H1 (cell line): ENCODE measurements around the gene NPL. TPM values are rescaled to one million over a fixed set of nuclear protein-coding genes. Genes with fewer than 3 reads are reported as not detected.

ENCODE experiments used
- CTCF ChIA-PET: fragments of 300-600 bp; sonication (Branson Sonifier 250); formaldehyde crosslinking; loops from one replicate; lab custom pipeline; 2021; ENCODE audit not compliant: partially characterized antibody; lab: Charles Lee
- POLR2A ChIA-PET: fragments of 300-600 bp; sonication (Branson Sonifier 250); formaldehyde crosslinking; loops from one replicate; lab custom pipeline; 2021; ENCODE audit warnings: inconsistent platforms; ENCODE audit not compliant: partially characterized antibody; lab: Charles Lee
- DNase-seq, 2 experiments: peaks; one replicate each; pipeline versions ENCODE4 v3.0.0 to v3.0.0-alpha.2; 2010 to 2022; ENCODE audit warnings: low spot score in 2 of 2, low read depth in 1 of 2, mixed read lengths in 1 of 2
- FAIRE-seq: peaks from 2 replicates; lab custom pipeline; 2011; peaks lifted over from hg19 to GRCh38; lab: Jason Lieb, UNC
- H2AFZ ChIP-seq: 2 replicates; pipeline ENCODE4 v1.8.1; 2012; ENCODE audit warnings: low read length, inconsistent platforms
- H2AK5ac ChIP-seq: 2 replicates; pipeline ENCODE4 v1.6.1; 2013; ENCODE audit warnings: low read depth, low read length
- H2BK120ac ChIP-seq: replicated peaks from 2 replicates; pipeline ENCODE3; 2013; ENCODE audit warnings: low read depth, low read length, inconsistent platforms
- H2BK12ac ChIP-seq: 2 replicates; pipeline ENCODE4 v1.6.1; 2013; ENCODE audit warnings: low read depth, low read length
- H2BK15ac ChIP-seq: 2 replicates; pipeline ENCODE4 v1.6.1; 2013; ENCODE audit warnings: low read length
- H2BK20ac ChIP-seq: 2 replicates; pipeline ENCODE4 v1.6.1; 2013; ENCODE audit warnings: low read length
- H2BK5ac ChIP-seq: 2 replicates; pipeline ENCODE4 v1.6.1; 2013; ENCODE audit warnings: low read depth, low read length
- H3K14ac ChIP-seq: 2 replicates; pipeline ENCODE4 v1.6.1; 2013; ENCODE audit warnings: inconsistent platforms; ENCODE audit not compliant: insufficient read length
- H3K18ac ChIP-seq: 2 replicates; pipeline ENCODE4 v1.6.1; 2013; ENCODE audit warnings: low read length; ENCODE audit errors: extremely low read depth
- H3K23ac ChIP-seq: 2 replicates; pipeline ENCODE4 v1.6.1; 2013; ENCODE audit warnings: inconsistent platforms; ENCODE audit not compliant: insufficient read length
- H3K23me2 ChIP-seq: 2 replicates; pipeline ENCODE4 v1.6.1; 2013; ENCODE audit warnings: low read depth, low read length
- H3K27ac ChIP-seq: 2 replicates; pipeline ENCODE4 v1.6.1; 2011; ENCODE audit warnings: low read depth, low read length, inconsistent platforms
- H3K27me3 ChIP-seq, 4 experiments: replicated peaks in 1 of 4; 1 replicate in 1 of 4; 2 replicates in 3 of 4; pipeline versions ENCODE4 v1.6.1 to v1.8.1; 2011 to 2013; ENCODE audit warnings: low read length in 3 of 4, mild to moderate bottlenecking in 3 of 4, inconsistent platforms in 2 of 4, mixed read lengths in 2 of 4, moderate library complexity in 1 of 4; ENCODE audit not compliant: control insufficient read depth in 3 of 4, insufficient read depth in 3 of 4; ENCODE audit errors: extremely low read depth in 1 of 4
- H3K36me3 ChIP-seq, 4 experiments: 2 replicates each; pipeline versions ENCODE4 v1.6.1 to v1.8.1; 2011 to 2013; ENCODE audit warnings: mild to moderate bottlenecking in 4 of 4, low read length in 3 of 4, moderate library complexity in 2 of 4, control low read depth in 1 of 4, inconsistent platforms in 1 of 4; ENCODE audit not compliant: insufficient read depth in 4 of 4, control insufficient read depth in 2 of 4
- H3K4ac ChIP-seq: replicated peaks from 2 replicates; pipeline ENCODE3; 2013; ENCODE audit warnings: low read length, low read depth, mixed read lengths, inconsistent platforms; ENCODE audit not compliant: insufficient read length
- H3K4me1 ChIP-seq, 4 experiments: replicated peaks in 1 of 4; 1 replicate in 1 of 4; 2 replicates in 3 of 4; pipeline versions ENCODE4 v1.6.1 to v1.8.1; 2011 to 2013; ENCODE audit warnings: low read length in 3 of 4, inconsistent platforms in 2 of 4, mixed read lengths in 1 of 4; ENCODE audit not compliant: insufficient read depth in 4 of 4, control insufficient read depth in 3 of 4
- H3K4me2 ChIP-seq, 2 experiments: 2 replicates each; pipeline versions ENCODE4 v1.6.1 to v1.8.1; 2011 to 2013; ENCODE audit warnings: low read depth in 2 of 2, low read length in 2 of 2, control low read depth in 1 of 2, inconsistent platforms in 1 of 2, mild to moderate bottlenecking in 1 of 2; ENCODE audit not compliant: insufficient read depth in 1 of 2
- H3K4me3 ChIP-seq, 4 experiments: fragments of 200-600, 300-600 bp in 1 of 4; sonication (generic), shearing (Covaris generic), sonication (Bioruptor Twin) in 1 of 4; 2 replicates each; pipeline versions ENCODE4 v1.5.1 to v1.8.1; 2011 to 2016; ENCODE audit warnings: low read length in 4 of 4, low read depth in 3 of 4, control low read depth in 2 of 4, inconsistent platforms in 2 of 4, mild to moderate bottlenecking in 2 of 4, mixed read lengths in 1 of 4, moderate library complexity in 1 of 4; ENCODE audit not compliant: insufficient read depth in 2 of 4; ENCODE audit errors: extremely low read depth in 1 of 4
- H3K56ac ChIP-seq: replicated peaks from 2 replicates; pipeline ENCODE3; 2013; ENCODE audit warnings: low read depth, mild to moderate bottlenecking, mixed read lengths, low read length, inconsistent platforms; ENCODE audit not compliant: insufficient read length
- H3K79me1 ChIP-seq: 2 replicates; pipeline ENCODE4 v1.6.1; 2013; ENCODE audit warnings: low read depth, low read length, control low read depth
- H3K79me2 ChIP-seq, 2 experiments: 2 replicates each; pipeline versions ENCODE4 v1.6.1 to v1.8.1; 2012 to 2013; ENCODE audit warnings: low read length in 2 of 2, mild to moderate bottlenecking in 2 of 2, inconsistent platforms in 1 of 2; ENCODE audit not compliant: insufficient read depth in 2 of 2, control insufficient read depth in 1 of 2
- H3K9ac ChIP-seq, 4 experiments: replicated peaks in 1 of 4; 1 replicate in 1 of 4; 2 replicates in 3 of 4; pipeline versions ENCODE4 v1.6.1 to v1.8.1; 2011 to 2013; ENCODE audit warnings: low read depth in 3 of 4, low read length in 3 of 4, control low read depth in 2 of 4, mild to moderate bottlenecking in 2 of 4, moderate library complexity in 2 of 4, inconsistent platforms in 1 of 4; ENCODE audit errors: extremely low read depth in 1 of 4
- H3K9me3 ChIP-seq, 2 experiments: 2 replicates each; pipeline versions ENCODE4 v1.6.1 to v1.8.1; 2012 to 2013; ENCODE audit warnings: mild to moderate bottlenecking in 2 of 2, moderate library complexity in 2 of 2, control low read depth in 1 of 2, inconsistent platforms in 1 of 2, low read depth in 1 of 2, low read length in 1 of 2, mixed read lengths in 1 of 2; ENCODE audit not compliant: insufficient read depth in 2 of 2
- H4K20me1 ChIP-seq, 2 experiments: replicated peaks in 1 of 2; 2 replicates each; pipeline versions ENCODE3 to v1.8.1; 2011 to 2013; ENCODE audit warnings: inconsistent platforms in 2 of 2, low read length in 2 of 2, mild to moderate bottlenecking in 1 of 2; ENCODE audit not compliant: insufficient read depth in 2 of 2, control insufficient read depth in 1 of 2
- H4K5ac ChIP-seq: 2 replicates; pipeline ENCODE4 v1.6.1; 2013; ENCODE audit warnings: low read length, low read depth, mixed read lengths, inconsistent platforms; ENCODE audit not compliant: insufficient read length
- H4K8ac ChIP-seq: 2 replicates; pipeline ENCODE4 v1.8.0; 2013; ENCODE audit warnings: mild to moderate bottlenecking, moderate library complexity, low read length, inconsistent platforms; ENCODE audit not compliant: insufficient read depth; ENCODE audit errors: extremely low read depth
- H4K91ac ChIP-seq: replicated peaks from 2 replicates; pipeline ENCODE3; 2013; ENCODE audit warnings: low read length, mixed read lengths, inconsistent platforms; ENCODE audit not compliant: insufficient read length
- WGBS, 2 experiments: shearing (Covaris generic) in 1 of 2; methylation state at CpG; one replicate each; pipeline versions ENCODE4 v1.1.6 to v1.1.7; 2013 to 2015; ENCODE audit warnings: low lambda C conversion rate in 2 of 2, mixed read lengths in 2 of 2, inconsistent platforms in 1 of 2, low coverage in 1 of 2, missing lambda C conversion rate in 1 of 2; ENCODE audit not compliant: insufficient replicate concordance in 2 of 2, insufficient coverage in 1 of 2, insufficient read length in 1 of 2; ENCODE audit errors: extremely low coverage in 1 of 2, missing lambda C conversion rate in 1 of 2; 5-methylcytosine and 5-hydroxymethylcytosine counted together
- polyA plus RNA-seq, 7 experiments: library from polyadenylated mRNA; depleted of rRNA in 3 of 7; stranded (reverse) in 5 of 7; unstranded in 2 of 7; fragments of >200 nt in 5 of 7; fragments of 200-250 nt in 2 of 7; gene quantifications; 1 replicate in 5 of 7; 2 replicates in 1 of 7; 4 replicates in 1 of 7; pipeline versions ENCODE4 v1.2.1 to v1.2.3, GENCODE V29; 2011 to 2013; ENCODE audit warnings: missing spikeins in 2 of 7, mixed read lengths in 2 of 7
- total RNA-seq: library from RNA; stranded (reverse); fragmentation: NEBNext Ultra II Directional; extraction: Animal tissue kit (Norgen Biotek cat#: 25700); gene quantifications from 2 replicates; pipeline ENCODE4 v1.2.1, GENCODE V29; 2021
- TF ChIP-seq, protein P1 (sequence below): IDR thresholded peaks from 2 replicates; pipeline ENCODE4 v1.6.1; 2011; ENCODE audit warnings: low read depth, mild to moderate bottlenecking, low read length; ENCODE audit not compliant: insufficient read depth

The NPL gene
- total and polyA plus RNA-seq, 2 of the 8 experiments (the other 6 are each of a cell fraction or from before 2014, with no cell fraction given): 2.2 to 4.4 TPM

DNA sequence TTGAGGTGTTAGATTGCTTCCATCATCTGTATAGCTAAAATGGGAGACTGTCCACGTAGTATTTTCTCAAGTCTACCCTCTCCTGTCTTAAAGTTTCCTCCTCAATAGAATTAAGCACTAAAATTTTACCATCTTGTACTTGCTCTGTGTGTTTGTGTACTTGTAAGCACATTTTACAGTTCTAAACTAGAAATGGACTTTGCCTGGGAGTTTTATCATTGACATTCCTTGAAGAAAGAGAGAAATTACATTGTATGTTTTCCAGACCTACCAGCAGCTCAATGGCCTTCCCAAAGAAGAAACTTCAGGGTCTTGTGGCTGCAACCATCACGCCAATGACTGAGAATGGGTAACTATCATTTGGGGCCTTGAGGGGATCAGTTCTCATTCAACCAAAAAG lies 4.5 kb downstream of the NPL start:
- H3K27ac ChIP-seq: no peak overlapping the region
- ChIA-PET CTCF (interaction anchor here (1.3 to 23.0 kb wide), 3 partner anchors 9 to 191 kb away, joined by 3 to 1131 read pairs (median 118); partner anchors contain the start of genes RGS16 and RNASEL), POLR2A (no interaction called here)
- no peak overlapping the region for H2BK12ac ChIP-seq
- TF ChIP-seq, protein P1, sequence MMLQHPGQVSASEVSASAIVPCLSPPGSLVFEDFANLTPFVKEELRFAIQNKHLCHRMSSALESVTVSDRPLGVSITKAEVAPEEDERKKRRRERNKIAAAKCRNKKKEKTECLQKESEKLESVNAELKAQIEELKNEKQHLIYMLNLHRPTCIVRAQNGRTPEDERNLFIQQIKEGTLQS: no peak
- H4K91ac ChIP-seq: no peak overlapping the region
- H3K23me2 ChIP-seq: peaks cover 7% of the 10 kb centered on the region; the same call in 1 of the 2 replicates
- H3K23ac ChIP-seq: no peak overlapping the region
- H4K20me1 ChIP-seq: no peaks in the 10 kb centered on the region
- DNase-seq: no peak
- H2BK15ac ChIP-seq: no peak overlapping the region
- H3K4ac ChIP-seq: no peak overlapping the region
- H4K8ac ChIP-seq: no peak overlapping the region
- H2AK5ac ChIP-seq: no peak overlapping the region
- H2AFZ ChIP-seq: no peak overlapping the region
- no peaks in the 10 kb centered on the region for H3K36me3 ChIP-seq
- 87% methylated on average over 2 of the region's 2 CpGs; no CpG with 5 or more reads in 1 of the 2 experiments for WGBS, 2 experiments
- H2BK120ac ChIP-seq: no peak overlapping the region
- H3K79me2 ChIP-seq: no peaks in the 10 kb centered on the region
- H2BK20ac ChIP-seq: no peak overlapping the region
- no peak overlapping the region for H3K4me2 ChIP-seq
- no peak overlapping the region for H4K5ac ChIP-seq
- 0 out of 7 replicates have a peak, but pooled peaks cover 0 to 3% (median 0%) of the 10 kb centered on the region in 4 experiments for H3K4me1 ChIP-seq
- no peak for FAIRE-seq
- H3K14ac ChIP-seq: no peak overlapping the region
- no peak overlapping the region for H3K18ac ChIP-seq
- H3K56ac ChIP-seq: no peak overlapping the region
- H2BK5ac ChIP-seq: no peak overlapping the region
- H3K79me1 ChIP-seq: no peaks in the 10 kb centered on the region
- no peak overlapping the region for H3K9ac ChIP-seq
- H3K9me3 ChIP-seq: no peaks in the 10 kb centered on the region
- no peak overlapping the region for H3K4me3 ChIP-seq
- peaks cover 10 to 18% (median 13%) of the 10 kb centered on the region in 4 experiments for H3K27me3 ChIP-seq
